ENCODE measurements around the gene ARHGAP42.

DNA sequence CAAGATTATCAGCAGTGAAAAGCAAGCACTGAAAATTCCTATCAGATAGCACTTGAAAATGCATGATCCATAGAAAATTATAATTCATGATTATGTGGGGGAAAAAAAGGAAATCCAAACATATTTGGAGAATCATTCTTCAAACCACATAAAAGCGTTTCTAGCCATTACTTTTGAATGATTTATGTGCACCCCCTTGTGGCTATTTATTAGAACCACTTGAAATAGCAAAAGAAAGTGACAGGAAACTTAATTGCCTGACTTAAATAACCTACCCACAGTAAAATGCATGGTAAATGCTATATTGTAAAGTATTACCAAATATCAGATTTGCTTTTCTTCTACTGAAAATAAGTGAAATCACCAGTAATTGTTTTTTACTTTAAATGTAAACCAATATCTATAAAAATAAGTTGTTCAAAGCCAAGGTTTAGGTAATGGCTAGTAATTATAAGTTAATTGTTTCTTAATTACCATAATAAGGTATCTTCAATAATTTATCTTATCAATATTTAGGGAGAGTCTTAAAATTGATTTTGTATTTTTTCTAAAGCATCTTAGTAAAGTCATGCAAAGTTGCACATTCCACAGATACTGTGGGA is 168.5 kb downstream of the ARHGAP42 start:
- TF ChIP-seq POLR2A (IDR thresholded peaks at IDR 0.05; ENCODE audit: low read depth, low read length), result no peak
- no peak for TF ChIP-seq RCOR1 (conservative IDR thresholded peaks at IDR 0.05; ENCODE audit: low read depth, low read length)
- TF ChIP-seq MXI1 (IDR thresholded peaks at IDR 0.05; ENCODE audit: low read depth, low read length), result no peak
- TF ChIP-seq EGR1 (IDR thresholded peaks at IDR 0.05; ENCODE audit: borderline replicate concordance in 1 of 2, low read depth in 2 of 2, low read length in 2 of 2), result no peak

Measured in GM12878 (cell line).